Small intestine (tissue), 7 donors: ENCODE results near the gene GTSE1. TPM values are rescaled to one million over a fixed set of nuclear protein-coding genes. Genes with fewer than 3 reads are reported as not detected.
A peak's percentile ranks its signal among the peaks of the same experiment; 100 is the strongest.

Source experiments
- DNase-seq, 2 donors: peaks; one replicate each; pipeline versions ENCODE4 v3.0.0 to v3.0.0-alpha.2; 2013
- FAIRE-seq: peaks from 2 replicates; lab custom pipeline; 2012; peaks lifted over from hg19 to GRCh38; lab: Jason Lieb, UNC
- H3K27ac ChIP-seq, 3 donors: one replicate each; pipeline ENCODE4 v1.5.1; 2013; ENCODE audit warnings: low read length in 2 of 3, mild to moderate bottlenecking in 2 of 3, control low read depth in 1 of 3, inconsistent platforms in 1 of 3, low read depth in 1 of 3, moderate library complexity in 1 of 3
- H3K27me3 ChIP-seq, 3 donors: one replicate each; pipeline ENCODE4 v1.6.1; 2013; ENCODE audit warnings: low read length in 3 of 3, inconsistent platforms in 1 of 3; ENCODE audit not compliant: control insufficient read depth in 3 of 3, insufficient read depth in 3 of 3
- H3K36me3 ChIP-seq, 3 donors: one replicate each; pipeline ENCODE4 v1.6.1; 2013; ENCODE audit warnings: low read length in 3 of 3, inconsistent platforms in 1 of 3, low read depth in 1 of 3, mild to moderate bottlenecking in 1 of 3, moderate library complexity in 1 of 3; ENCODE audit not compliant: control insufficient read depth in 3 of 3, insufficient read depth in 2 of 3
- H3K4me1 ChIP-seq, 3 donors: one replicate each; pipeline ENCODE4 v1.6.1; 2013; ENCODE audit warnings: low read length in 2 of 3, inconsistent platforms in 1 of 3, low read depth in 1 of 3, mild to moderate bottlenecking in 1 of 3, moderate library complexity in 1 of 3; ENCODE audit not compliant: control insufficient read depth in 3 of 3, insufficient read depth in 2 of 3
- H3K4me3 ChIP-seq, 3 donors: one replicate each; pipeline ENCODE4 v1.5.1; 2013; ENCODE audit warnings: low read length in 3 of 3, control low read depth in 1 of 3, inconsistent platforms in 1 of 3, low read depth in 1 of 3, mild to moderate bottlenecking in 1 of 3, moderate library complexity in 1 of 3
- H3K9me3 ChIP-seq, 2 donors: one replicate each; pipeline ENCODE4 v1.6.1; 2013; ENCODE audit warnings: low read depth in 1 of 2, low read length in 1 of 2; ENCODE audit not compliant: control insufficient read depth in 2 of 2, insufficient read depth in 1 of 2
- WGBS, 3 donors: extraction: QIAGEN DNeasy Blood & Tissue Kit; methylation state at CpG; one replicate each; pipeline ENCODE4 v1.1.7; 2013; 5-methylcytosine and 5-hydroxymethylcytosine counted together
- polyA plus RNA-seq, 4 donors: library from polyadenylated mRNA; stranded (reverse) in 3 of 4; unstranded in 1 of 4; fragments of 200-250 nt in 3 of 4; fragments of 120-200 nt in 1 of 4; gene quantifications; one replicate each; pipeline versions ENCODE4 v1.2.1 to v1.2.3, GENCODE V29; 2013
- donor health status: healthy with polysubstance abuse.
- donor health status: control.
- donor health status: control.
- donor health status: Bipolar disorder and iron deficiency.
- donor health status: healthy.

Gene GTSE1
- polyA plus RNA-seq, 4 donors, result 0.27 to 13.8 (median 5.1) TPM

DNA sequence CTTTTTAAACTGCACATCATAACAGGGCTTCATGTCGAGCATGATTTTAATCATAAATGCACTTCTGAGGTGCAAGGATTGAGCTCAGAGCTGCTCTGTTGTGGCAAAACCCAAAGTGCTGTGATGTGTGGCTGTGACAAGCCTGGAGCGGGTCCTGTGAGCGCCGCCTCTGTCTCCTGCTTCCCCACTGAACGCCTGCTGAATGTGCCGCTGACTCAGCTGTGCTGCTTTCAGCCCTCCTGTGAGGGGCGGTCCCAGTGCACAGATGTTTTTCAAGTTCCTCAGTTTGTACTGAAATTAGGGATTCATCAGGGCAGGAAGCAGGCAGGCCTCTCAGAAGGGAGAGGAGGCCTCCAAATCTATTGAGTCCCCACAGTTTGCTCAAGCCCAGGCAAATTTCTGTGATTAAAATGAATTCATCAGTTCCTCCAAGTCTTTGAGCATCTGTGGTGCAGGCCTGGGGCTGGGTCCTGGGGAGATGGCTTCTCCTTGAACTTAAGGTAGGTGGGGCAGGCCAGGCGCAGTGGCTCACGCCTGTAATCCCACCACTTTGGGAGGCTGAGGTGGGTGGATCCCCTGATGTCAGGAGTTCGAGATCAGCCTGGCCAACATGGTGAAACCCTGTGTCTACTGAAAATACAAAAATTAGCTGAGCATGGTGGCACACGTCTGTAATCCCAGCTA, 3.0 kb upstream of the GTSE1 start:
- Histone ChIP-seq H3K36me3 (peaks cover 11 to 63% (median 24%) of the 10 kb centered on the region in 3 donors), H3K9me3 (peaks cover 0 to 4% of the 10 kb centered on the region in 2 donors), H3K4me1 (peaks cover 3 to 18% (median 4%) of the 10 kb centered on the region in 3 donors), H3K4me3 (no peak overlapping the region), H3K27ac (no peak overlapping the region), H3K27me3 (no peaks in the 10 kb centered on the region)
- FAIRE-seq (no peak), DNase-seq (no peak)
- WGBS, 3 donors, result 73 to 86% (median 82%) methylated on average over 11 of the region's 11 CpGs

GRCh38 chr22:46294784-46295183, 1.9 kb upstream of the GTSE1 start:
- H3K4me1 ChIP-seq, result peaks cover 3 to 18% (median 4%) of the 10 kb centered on the region in 3 donors
- H3K9me3 ChIP-seq, result peaks cover 0 to 4% of the 10 kb centered on the region in 2 donors
- FAIRE-seq (no peak), DNase-seq (no peak)
- 86 to 94% (median 94%) methylated on average over 1 to 2 of the region's 2 CpGs for WGBS, 3 donors
- H3K27me3 ChIP-seq, result no peaks in the 10 kb centered on the region
- no peak overlapping the region for H3K27ac ChIP-seq
- peaks cover 7 to 58% (median 24%) of the 10 kb centered on the region in 3 donors for H3K36me3 ChIP-seq
- H3K4me3 ChIP-seq, result no peak overlapping the region

- H3K27me3 ChIP-seq, result no peaks in the 10 kb centered on the region
- peaks cover 4 to 54% (median 18%) of the 10 kb centered on the region in 3 donors for H3K36me3 ChIP-seq
- peak overlapping the region; percentile 85 to 96 (median 91) for H3K27ac ChIP-seq
- H3K9me3 ChIP-seq, result peaks cover 0 to 4% of the 10 kb centered on the region in 2 donors
- peak overlapping the region in 2 of 3 donors; percentile 53 to 73 for H3K4me3 ChIP-seq
- WGBS, 3 donors, result 40 to 67% (median 42%) methylated on average over 4 of the region's 4 CpGs
- DNase-seq (peak in 1 of 2 donors; percentile 22), FAIRE-seq (no peak)
- peaks cover 3 to 18% (median 4%) of the 10 kb centered on the region in 3 donors for H3K4me1 ChIP-seq
Observed at GRCh38 chr22:46295277-46295971, 1.2 kb upstream of the GTSE1 start.

- H3K27me3 ChIP-seq, result no peaks in the 10 kb centered on the region
- DNase-seq (peak; percentile 16 to 54), FAIRE-seq (no peak)
- no peaks in the 10 kb centered on the region for H3K9me3 ChIP-seq
- H3K4me3 ChIP-seq, result peak overlapping the region in 2 of 3 donors; percentile 56 to 73
- 1 to 4% (median 2%) methylated on average over 31 to 32 of the region's 32 CpGs for WGBS, 3 donors
- peaks cover 3 to 18% (median 4%) of the 10 kb centered on the region in 3 donors for H3K4me1 ChIP-seq
- peaks cover 4 to 38% (median 4%) of the 10 kb centered on the region in 3 donors for H3K36me3 ChIP-seq
- H3K27ac ChIP-seq, result no peak overlapping the region
Observed at GRCh38 chr22:46297151-46297812, 612 bp downstream of the GTSE1 start.

DNA sequence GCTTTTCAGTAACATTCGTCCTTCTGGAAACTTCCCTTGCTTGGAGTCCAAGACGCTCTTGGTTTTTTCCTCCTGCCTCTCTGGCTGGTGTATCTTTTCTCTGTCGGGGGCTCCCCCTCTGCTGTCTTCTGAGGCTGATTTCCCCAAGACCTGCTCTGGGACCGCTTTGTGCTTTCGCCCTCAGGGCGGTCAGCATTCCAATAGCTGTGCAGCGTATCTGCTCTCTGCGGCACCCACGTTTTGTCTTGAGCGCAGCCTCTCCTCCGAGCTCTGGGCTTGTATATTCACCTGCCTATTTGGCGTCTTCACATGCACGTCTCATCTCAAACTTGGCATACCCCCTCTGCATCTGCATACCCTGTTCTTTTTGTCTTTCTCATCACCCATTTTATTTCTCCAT, 2.4 kb downstream of the GTSE1 start:
- FAIRE-seq, result no peak
- no peak for DNase-seq
- no peaks in the 10 kb centered on the region for H3K9me3 ChIP-seq
- no peak overlapping the region for H3K4me3 ChIP-seq
- peaks cover 0 to 23% (median 0%) of the 10 kb centered on the region in 3 donors for H3K36me3 ChIP-seq
- H3K27me3 ChIP-seq, result no peaks in the 10 kb centered on the region
- peaks cover 3 to 18% (median 4%) of the 10 kb centered on the region in 3 donors for H3K4me1 ChIP-seq
- no peak overlapping the region for H3K27ac ChIP-seq
- WGBS, 3 donors, result 95 to 98% (median 97%) methylated on average over 13 of the region's 13 CpGs

- Histone ChIP-seq H3K9me3 (no peaks in the 10 kb centered on the region), H3K27ac (no peak overlapping the region), H3K36me3 (peaks cover 0 to 22% (median 0%) of the 10 kb centered on the region in 3 donors), H3K4me1 (peaks cover 3 to 17% (median 4%) of the 10 kb centered on the region in 3 donors), H3K27me3 (no peaks in the 10 kb centered on the region), H3K4me3 (no peak overlapping the region)
- no peak for DNase-seq
- WGBS, 3 donors, result 95 to 97% (median 97%) methylated on average over 7 of the region's 7 CpGs
- no peak for FAIRE-seq
Observed at GRCh38 chr22:46300491-46300890, 3.8 kb downstream of the GTSE1 start.

GRCh38 chr22:46303347-46303965, 6.8 kb downstream of the GTSE1 start:
- no peak overlapping the region for H3K4me3 ChIP-seq
- H3K36me3 ChIP-seq, result peaks cover 0 to 24% (median 0%) of the 10 kb centered on the region in 3 donors
- H3K27me3 ChIP-seq, result no peaks in the 10 kb centered on the region
- WGBS, 3 donors, result 90 to 94% (median 93%) methylated on average over 7 of the region's 7 CpGs
- H3K9me3 ChIP-seq, result no peaks in the 10 kb centered on the region
- H3K27ac ChIP-seq, result no peak overlapping the region
- DNase-seq (no peak), FAIRE-seq (no peak)
- H3K4me1 ChIP-seq, result no peaks in the 10 kb centered on the region
